Bronchial epithelial cell (primary cell): Measurements from ENCODE around the gene RAB33B. TPM values are rescaled to one million over a fixed set of nuclear protein-coding genes. Genes with fewer than 3 reads are reported as not detected.

Experiments
- DNase-seq: peaks from one replicate; pipeline ENCODE4 v3.0.0-alpha.2; 2010; ENCODE audit warnings: low read depth
- FAIRE-seq: peaks from 2 replicates; lab custom pipeline; 2011; peaks lifted over from hg19 to GRCh38; lab: Jason Lieb, UNC
- H3K27me3 ChIP-seq: 2 replicates; pipeline ENCODE4 v1.5.1; 2011; ENCODE audit warnings: low read length; ENCODE audit not compliant: control insufficient read depth, insufficient read depth
- H3K36me3 ChIP-seq: 2 replicates; pipeline ENCODE4 v1.5.1; 2011; ENCODE audit warnings: low read length; ENCODE audit not compliant: control insufficient read depth, insufficient read depth
- H3K4me3 ChIP-seq: 2 replicates; pipeline ENCODE4 v1.5.1; 2011; ENCODE audit warnings: mild to moderate bottlenecking, low read depth, low read length, control low read depth
- total RNA-seq: library from RNA; depleted of rRNA; stranded (reverse); fragments of >200 nt; gene quantifications from 2 replicates; pipeline ENCODE4 v1.2.1, GENCODE V29; 2014
- TF ChIP-seq, protein P1 (sequence below): IDR thresholded peaks from 2 replicates; pipeline ENCODE4 v1.5.1; 2011; ENCODE audit warnings: mild to moderate bottlenecking, moderate library complexity, low read length, control low read depth, inconsistent platforms; ENCODE audit not compliant: insufficient read depth, severe bottlenecking

RAB33B gene
- total RNA-seq, 1 donor from 2014 or later: 10.0 TPM

DNA sequence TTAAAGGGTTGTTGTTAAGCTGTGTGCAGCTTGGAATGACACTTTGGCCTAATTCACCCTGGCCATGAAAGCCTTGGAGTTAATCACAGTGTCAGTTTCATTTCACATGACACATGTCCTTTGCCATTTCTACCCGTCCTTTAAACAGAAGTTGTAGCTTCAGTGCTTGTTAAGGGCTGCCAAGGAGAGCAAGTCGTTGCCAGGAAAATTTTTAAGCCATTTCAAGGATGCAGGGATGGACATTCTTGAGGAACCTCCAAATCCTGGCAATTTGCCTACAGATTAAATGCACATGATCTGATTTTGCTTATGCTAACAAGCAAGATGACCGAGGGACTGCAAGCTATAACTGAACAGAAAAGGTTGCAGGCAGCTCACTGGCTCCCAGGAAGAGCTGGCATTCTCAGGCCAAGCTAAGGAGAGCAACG, 61.6 kb downstream of the RAB33B start:
- Histone ChIP-seq H3K27me3 (no peaks in the 10 kb centered on the region), H3K36me3 (peaks cover 17% of the 10 kb centered on the region), H3K4me3 (no peak overlapping the region)
- TF ChIP-seq, protein P1, sequence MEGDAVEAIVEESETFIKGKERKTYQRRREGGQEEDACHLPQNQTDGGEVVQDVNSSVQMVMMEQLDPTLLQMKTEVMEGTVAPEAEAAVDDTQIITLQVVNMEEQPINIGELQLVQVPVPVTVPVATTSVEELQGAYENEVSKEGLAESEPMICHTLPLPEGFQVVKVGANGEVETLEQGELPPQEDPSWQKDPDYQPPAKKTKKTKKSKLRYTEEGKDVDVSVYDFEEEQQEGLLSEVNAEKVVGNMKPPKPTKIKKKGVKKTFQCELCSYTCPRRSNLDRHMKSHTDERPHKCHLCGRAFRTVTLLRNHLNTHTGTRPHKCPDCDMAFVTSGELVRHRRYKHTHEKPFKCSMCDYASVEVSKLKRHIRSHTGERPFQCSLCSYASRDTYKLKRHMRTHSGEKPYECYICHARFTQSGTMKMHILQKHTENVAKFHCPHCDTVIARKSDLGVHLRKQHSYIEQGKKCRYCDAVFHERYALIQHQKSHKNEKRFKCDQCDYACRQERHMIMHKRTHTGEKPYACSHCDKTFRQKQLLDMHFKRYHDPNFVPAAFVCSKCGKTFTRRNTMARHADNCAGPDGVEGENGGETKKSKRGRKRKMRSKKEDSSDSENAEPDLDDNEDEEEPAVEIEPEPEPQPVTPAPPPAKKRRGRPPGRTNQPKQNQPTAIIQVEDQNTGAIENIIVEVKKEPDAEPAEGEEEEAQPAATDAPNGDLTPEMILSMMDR: no peak
- no peak for DNase-seq
- no peak for FAIRE-seq

DNA sequence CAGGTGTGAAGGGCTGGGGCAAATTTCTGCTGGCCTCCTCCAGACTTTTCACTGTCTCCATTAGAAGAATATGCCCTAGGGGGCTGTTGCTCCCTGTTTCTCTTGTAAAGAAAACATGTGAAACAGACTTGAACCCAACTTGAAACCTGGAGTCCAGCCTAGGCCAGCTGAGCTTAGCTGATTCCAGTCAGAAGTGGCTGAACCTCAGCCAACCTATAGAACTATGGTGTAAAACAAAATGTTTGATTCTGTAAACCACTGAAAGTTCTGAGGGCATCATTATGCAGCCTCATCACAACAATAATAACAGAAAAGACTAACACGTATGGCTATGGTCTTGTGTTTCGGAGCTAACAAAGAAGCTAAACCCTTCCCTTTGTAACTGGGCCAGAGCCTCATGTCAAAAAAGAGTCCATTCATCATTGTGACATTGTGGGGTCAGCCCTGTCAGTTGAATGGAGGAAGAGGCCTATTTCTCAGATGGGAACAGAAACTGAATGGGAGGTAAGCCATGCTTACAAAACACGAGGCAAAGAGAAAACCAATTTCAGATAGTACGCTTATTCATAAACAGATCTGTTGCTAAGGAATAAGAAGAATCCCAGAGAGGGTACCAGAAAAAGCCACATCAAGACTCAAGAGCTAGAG, 68.0 kb downstream of the RAB33B start:
- peaks cover 15% of the 10 kb centered on the region for H3K36me3 ChIP-seq
- TF ChIP-seq, protein P1: no peak
- no peaks in the 10 kb centered on the region for H3K27me3 ChIP-seq
- FAIRE-seq (no peak), DNase-seq (no peak)
- H3K4me3 ChIP-seq: no peak overlapping the region

DNA sequence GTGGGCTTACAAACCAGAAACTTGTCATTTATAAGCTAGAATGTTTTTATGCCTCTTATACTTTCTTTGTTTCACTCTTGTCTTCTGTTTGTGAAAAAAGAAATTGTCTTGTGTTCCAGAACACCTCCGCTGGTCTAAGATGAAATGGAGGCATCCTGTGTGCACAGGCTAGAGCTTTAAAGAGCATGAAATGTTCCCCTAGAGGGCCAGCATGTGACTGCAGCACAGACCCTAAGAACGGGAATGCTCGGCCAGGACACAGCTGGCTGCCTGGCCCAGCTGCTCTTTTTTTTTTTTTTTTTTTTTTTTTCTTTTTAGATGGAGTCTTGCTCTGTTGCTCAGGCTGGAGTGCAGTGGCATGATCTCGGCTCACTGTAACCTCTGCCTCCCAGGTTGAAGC, 68.5 kb downstream of the RAB33B start:
- Histone ChIP-seq H3K36me3 (peaks cover 15% of the 10 kb centered on the region), H3K4me3 (no peak overlapping the region), H3K27me3 (no peaks in the 10 kb centered on the region)
- DNase-seq (no peak), FAIRE-seq (no peak)
- TF ChIP-seq, protein P1: no peak

DNA sequence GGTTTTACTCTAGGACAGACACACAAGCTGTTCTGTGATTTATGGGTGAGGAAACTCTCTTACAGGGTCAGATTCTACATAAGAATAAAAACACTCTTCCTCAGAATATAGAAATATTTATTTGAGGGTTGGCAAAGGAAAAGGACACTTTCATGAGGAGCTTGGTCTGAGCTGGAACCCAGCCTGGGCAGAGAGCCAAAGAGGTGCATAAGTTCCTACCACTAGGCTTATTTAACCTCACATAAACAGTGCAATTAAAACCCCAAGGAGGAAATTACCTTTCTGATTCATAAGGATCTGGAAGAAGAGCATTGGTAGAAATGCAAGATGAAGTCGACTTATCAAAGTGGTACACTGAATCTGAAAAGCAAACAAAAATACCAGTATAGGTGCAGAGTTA, 69.2 kb downstream of the RAB33B start:
- Histone ChIP-seq H3K27me3 (no peaks in the 10 kb centered on the region), H3K36me3 (peaks cover 13% of the 10 kb centered on the region), H3K4me3 (no peak overlapping the region)
- DNase-seq (peak; percentile 21), FAIRE-seq (no peak)
- TF ChIP-seq, protein P1: no peak

DNA sequence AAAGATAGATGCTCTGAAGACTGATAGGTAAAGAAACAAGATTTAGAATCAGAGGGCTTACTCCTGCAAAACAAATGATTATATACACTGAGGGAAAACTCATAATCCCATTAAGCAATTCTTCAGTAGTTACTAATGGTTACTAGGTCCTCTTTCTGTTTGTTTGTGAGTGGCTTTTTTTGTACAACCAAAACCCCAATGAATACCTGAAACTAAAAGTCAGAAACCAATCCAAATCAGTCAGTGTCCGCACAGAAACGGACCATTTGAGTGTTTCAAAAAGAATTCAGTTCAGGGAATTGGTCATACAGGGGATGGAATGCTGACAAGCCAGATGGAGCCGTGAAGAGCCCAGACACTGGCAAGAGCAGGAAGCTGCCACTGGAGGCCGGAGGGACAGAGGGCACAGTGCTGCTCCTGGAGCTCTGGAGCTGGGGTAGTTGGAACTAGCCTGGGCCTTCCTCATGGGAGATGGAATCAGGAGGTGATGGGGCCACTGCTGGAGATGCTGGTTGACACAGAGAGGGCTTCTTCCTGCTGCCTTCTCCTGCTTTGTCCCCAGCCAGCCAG, 70.2 kb downstream of the RAB33B start:
- H3K4me3 ChIP-seq: no peak overlapping the region
- H3K27me3 ChIP-seq: no peaks in the 10 kb centered on the region
- FAIRE-seq (no peak), DNase-seq (no peak)
- peaks cover 16% of the 10 kb centered on the region for H3K36me3 ChIP-seq
- TF ChIP-seq, protein P1: no peak
